Measurements from ENCODE around the gene SLC10A7. TPM values are rescaled to one million over a fixed set of nuclear protein-coding genes. Genes with fewer than 3 reads are reported as not detected.

Gene SLC10A7
- total RNA-seq, 1 experiment from 2014 or later: 3.9 TPM

GRCh38 chr4:146330392-146330791 is 191.3 kb downstream of the SLC10A7 start:
- Histone ChIP-seq H3K23me2 (ENCODE audit: insufficient read length, low read depth, low read length, poor library complexity, severe bottlenecking) (no peaks in the 10 kb centered on the region), H3K4ac (ENCODE audit: low read depth, low read length) (no peak overlapping the region), H3K9me3 (ENCODE audit: control insufficient read depth, low read depth, low read length) (no peaks in the 10 kb centered on the region), H2BK5ac (ENCODE audit: insufficient read length, low read length) (no peak overlapping the region), H2AFZ (ENCODE audit: low read length) (no peak overlapping the region), H3K23ac (ENCODE audit: insufficient read length, low read depth, low read length) (no peak overlapping the region), H4K5ac (ENCODE audit: insufficient read length, low read depth, low read length) (no peak overlapping the region), H2BK12ac (ENCODE audit: insufficient read length, low read depth, low read length) (no peak overlapping the region), H4K20me1 (ENCODE audit: control insufficient read depth, insufficient read depth, insufficient read length) (no peaks in the 10 kb centered on the region), H3K4me2 (ENCODE audit: insufficient read depth, insufficient read length, low read length) (no peak overlapping the region), H3K18ac (ENCODE audit: insufficient read length, low read depth, low read length) (no peak overlapping the region), H3K14ac (ENCODE audit: insufficient read depth, low read length) (no peak overlapping the region), H3K56ac (ENCODE audit: insufficient read length, low read depth, low read length) (no peak overlapping the region), H2BK15ac (ENCODE audit: low read depth, low read length) (no peak overlapping the region), H2AK5ac (ENCODE audit: insufficient read length, low read length) (no peak overlapping the region), H2BK120ac (ENCODE audit: low read depth, low read length, poor library complexity, severe bottlenecking) (no peak overlapping the region), H4K91ac (ENCODE audit: insufficient read length, low read depth, low read length) (no peak overlapping the region), H3K79me2 (ENCODE audit: insufficient read depth, low read length) (no peaks in the 10 kb centered on the region), H3K9ac (ENCODE audit: extremely low read depth, insufficient read length, low read length) (no peak overlapping the region), H3K27me3 (ENCODE audit: insufficient read depth, low read length) (no peaks in the 10 kb centered on the region), H2BK20ac (ENCODE audit: low read depth, low read length, poor library complexity, severe bottlenecking) (no peak overlapping the region), H4K8ac (replicated peaks; ENCODE audit: insufficient read length, low read depth, low read length) (no peak overlapping the region), H3K4me1 (ENCODE audit: insufficient read depth, low read length) (no peaks in the 10 kb centered on the region), H3K27ac (ENCODE audit: insufficient read length, low read depth, low read length) (no peak overlapping the region), H3K79me1 (ENCODE audit: insufficient read depth, low read depth, low read length, poor library complexity, severe bottlenecking) (no peaks in the 10 kb centered on the region), H3T11ph (ENCODE audit: low read length) (no peak overlapping the region)
- Mint-ChIP-seq H3K27me3 (ENCODE audit: low read depth) (no peaks in the 10 kb centered on the region), H3K9me3 (no peaks in the 10 kb centered on the region), H3K4me3 (no peak overlapping the region), H3K27ac (no peak overlapping the region), H3K36me3 (ENCODE audit: insufficient read depth in 1 of 3, low read depth in 3 of 3) (no peaks in the 10 kb centered on the region), H3K4me1 (no peaks in the 10 kb centered on the region)
- DNase-seq: no peak
- WGBS (ENCODE audit: extremely low coverage, insufficient read length, low lambda C conversion rate): no CpG with 5 or more reads among the region's 4 CpGs
- TF ChIP-seq, protein P1, sequence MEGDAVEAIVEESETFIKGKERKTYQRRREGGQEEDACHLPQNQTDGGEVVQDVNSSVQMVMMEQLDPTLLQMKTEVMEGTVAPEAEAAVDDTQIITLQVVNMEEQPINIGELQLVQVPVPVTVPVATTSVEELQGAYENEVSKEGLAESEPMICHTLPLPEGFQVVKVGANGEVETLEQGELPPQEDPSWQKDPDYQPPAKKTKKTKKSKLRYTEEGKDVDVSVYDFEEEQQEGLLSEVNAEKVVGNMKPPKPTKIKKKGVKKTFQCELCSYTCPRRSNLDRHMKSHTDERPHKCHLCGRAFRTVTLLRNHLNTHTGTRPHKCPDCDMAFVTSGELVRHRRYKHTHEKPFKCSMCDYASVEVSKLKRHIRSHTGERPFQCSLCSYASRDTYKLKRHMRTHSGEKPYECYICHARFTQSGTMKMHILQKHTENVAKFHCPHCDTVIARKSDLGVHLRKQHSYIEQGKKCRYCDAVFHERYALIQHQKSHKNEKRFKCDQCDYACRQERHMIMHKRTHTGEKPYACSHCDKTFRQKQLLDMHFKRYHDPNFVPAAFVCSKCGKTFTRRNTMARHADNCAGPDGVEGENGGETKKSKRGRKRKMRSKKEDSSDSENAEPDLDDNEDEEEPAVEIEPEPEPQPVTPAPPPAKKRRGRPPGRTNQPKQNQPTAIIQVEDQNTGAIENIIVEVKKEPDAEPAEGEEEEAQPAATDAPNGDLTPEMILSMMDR (conservative IDR thresholded peaks at IDR 0.05): no peak
